PC-3 (cell line): ENCODE results near the gene AGAP1.

Experiments used
- CTCF ChIP-seq: fragments of 300-600 bp; sonication (generic); conservative IDR thresholded peaks from 2 replicates; pipeline ENCODE4 v1.5.1; 2017; ENCODE audit warnings: antibody characterized with exemption, low read depth, mild to moderate bottlenecking, low read length
- EZH2 ChIP-seq: fragments of 300-600 bp; sonication (generic); IDR thresholded peaks from one replicate; pipeline ENCODE4 v1.6.1; 2017; ENCODE audit warnings: antibody characterized with exemption, mild to moderate bottlenecking, low read length; ENCODE audit not compliant: unreplicated experiment

GRCh38 chr2:235802542-235802941 is 308.7 kb downstream of the AGAP1 start:
- TF ChIP-seq CTCF (no peak), EZH2 (no peak)
